H1 (cell line): ENCODE data around the gene FOSL1. TPM values are rescaled to one million over a fixed set of nuclear protein-coding genes. Genes with fewer than 3 reads are reported as not detected.

Experiments used
- CTCF ChIA-PET: fragments of 300-600 bp; sonication (Branson Sonifier 250); formaldehyde crosslinking; loops from one replicate; lab custom pipeline; 2021; ENCODE audit not compliant: partially characterized antibody; lab: Charles Lee
- POLR2A ChIA-PET: fragments of 300-600 bp; sonication (Branson Sonifier 250); formaldehyde crosslinking; loops from one replicate; lab custom pipeline; 2021; ENCODE audit warnings: inconsistent platforms; ENCODE audit not compliant: partially characterized antibody; lab: Charles Lee
- DNase-seq, 2 experiments: peaks; one replicate each; pipeline versions ENCODE4 v3.0.0 to v3.0.0-alpha.2; 2010 to 2022; ENCODE audit warnings: low spot score in 2 of 2, low read depth in 1 of 2, mixed read lengths in 1 of 2
- FAIRE-seq: peaks from 2 replicates; lab custom pipeline; 2011; peaks lifted over from hg19 to GRCh38; lab: Jason Lieb, UNC
- H2AFZ ChIP-seq: 2 replicates; pipeline ENCODE4 v1.8.1; 2012; ENCODE audit warnings: low read length, inconsistent platforms
- H2AK5ac ChIP-seq: 2 replicates; pipeline ENCODE4 v1.6.1; 2013; ENCODE audit warnings: low read depth, low read length
- H2BK120ac ChIP-seq: replicated peaks from 2 replicates; pipeline ENCODE3; 2013; ENCODE audit warnings: low read depth, low read length, inconsistent platforms
- H2BK12ac ChIP-seq: 2 replicates; pipeline ENCODE4 v1.6.1; 2013; ENCODE audit warnings: low read depth, low read length
- H2BK15ac ChIP-seq: 2 replicates; pipeline ENCODE4 v1.6.1; 2013; ENCODE audit warnings: low read length
- H2BK20ac ChIP-seq: 2 replicates; pipeline ENCODE4 v1.6.1; 2013; ENCODE audit warnings: low read length
- H2BK5ac ChIP-seq: 2 replicates; pipeline ENCODE4 v1.6.1; 2013; ENCODE audit warnings: low read depth, low read length
- H3K14ac ChIP-seq: 2 replicates; pipeline ENCODE4 v1.6.1; 2013; ENCODE audit warnings: inconsistent platforms; ENCODE audit not compliant: insufficient read length
- H3K18ac ChIP-seq: 2 replicates; pipeline ENCODE4 v1.6.1; 2013; ENCODE audit warnings: low read length; ENCODE audit errors: extremely low read depth
- H3K23ac ChIP-seq: 2 replicates; pipeline ENCODE4 v1.6.1; 2013; ENCODE audit warnings: inconsistent platforms; ENCODE audit not compliant: insufficient read length
- H3K23me2 ChIP-seq: 2 replicates; pipeline ENCODE4 v1.6.1; 2013; ENCODE audit warnings: low read depth, low read length
- H3K27ac ChIP-seq: 2 replicates; pipeline ENCODE4 v1.6.1; 2011; ENCODE audit warnings: low read depth, low read length, inconsistent platforms
- H3K27me3 ChIP-seq, 4 experiments: replicated peaks in 1 of 4; 1 replicate in 1 of 4; 2 replicates in 3 of 4; pipeline versions ENCODE4 v1.6.1 to v1.8.1; 2011 to 2013; ENCODE audit warnings: low read length in 3 of 4, mild to moderate bottlenecking in 3 of 4, inconsistent platforms in 2 of 4, mixed read lengths in 2 of 4, moderate library complexity in 1 of 4; ENCODE audit not compliant: control insufficient read depth in 3 of 4, insufficient read depth in 3 of 4; ENCODE audit errors: extremely low read depth in 1 of 4
- H3K36me3 ChIP-seq, 4 experiments: 2 replicates each; pipeline versions ENCODE4 v1.6.1 to v1.8.1; 2011 to 2013; ENCODE audit warnings: mild to moderate bottlenecking in 4 of 4, low read length in 3 of 4, moderate library complexity in 2 of 4, control low read depth in 1 of 4, inconsistent platforms in 1 of 4; ENCODE audit not compliant: insufficient read depth in 4 of 4, control insufficient read depth in 2 of 4
- H3K4ac ChIP-seq: replicated peaks from 2 replicates; pipeline ENCODE3; 2013; ENCODE audit warnings: low read length, low read depth, mixed read lengths, inconsistent platforms; ENCODE audit not compliant: insufficient read length
- H3K4me1 ChIP-seq, 4 experiments: replicated peaks in 1 of 4; 1 replicate in 1 of 4; 2 replicates in 3 of 4; pipeline versions ENCODE4 v1.6.1 to v1.8.1; 2011 to 2013; ENCODE audit warnings: low read length in 3 of 4, inconsistent platforms in 2 of 4, mixed read lengths in 1 of 4; ENCODE audit not compliant: insufficient read depth in 4 of 4, control insufficient read depth in 3 of 4
- H3K4me2 ChIP-seq, 2 experiments: 2 replicates each; pipeline versions ENCODE4 v1.6.1 to v1.8.1; 2011 to 2013; ENCODE audit warnings: low read depth in 2 of 2, low read length in 2 of 2, control low read depth in 1 of 2, inconsistent platforms in 1 of 2, mild to moderate bottlenecking in 1 of 2; ENCODE audit not compliant: insufficient read depth in 1 of 2
- H3K4me3 ChIP-seq, 4 experiments: fragments of 200-600, 300-600 bp in 1 of 4; sonication (generic), shearing (Covaris generic), sonication (Bioruptor Twin) in 1 of 4; 2 replicates each; pipeline versions ENCODE4 v1.5.1 to v1.8.1; 2011 to 2016; ENCODE audit warnings: low read length in 4 of 4, low read depth in 3 of 4, control low read depth in 2 of 4, inconsistent platforms in 2 of 4, mild to moderate bottlenecking in 2 of 4, mixed read lengths in 1 of 4, moderate library complexity in 1 of 4; ENCODE audit not compliant: insufficient read depth in 2 of 4; ENCODE audit errors: extremely low read depth in 1 of 4
- H3K56ac ChIP-seq: replicated peaks from 2 replicates; pipeline ENCODE3; 2013; ENCODE audit warnings: low read depth, mild to moderate bottlenecking, mixed read lengths, low read length, inconsistent platforms; ENCODE audit not compliant: insufficient read length
- H3K79me1 ChIP-seq: 2 replicates; pipeline ENCODE4 v1.6.1; 2013; ENCODE audit warnings: low read depth, low read length, control low read depth
- H3K79me2 ChIP-seq, 2 experiments: 2 replicates each; pipeline versions ENCODE4 v1.6.1 to v1.8.1; 2012 to 2013; ENCODE audit warnings: low read length in 2 of 2, mild to moderate bottlenecking in 2 of 2, inconsistent platforms in 1 of 2; ENCODE audit not compliant: insufficient read depth in 2 of 2, control insufficient read depth in 1 of 2
- H3K9ac ChIP-seq, 4 experiments: replicated peaks in 1 of 4; 1 replicate in 1 of 4; 2 replicates in 3 of 4; pipeline versions ENCODE4 v1.6.1 to v1.8.1; 2011 to 2013; ENCODE audit warnings: low read depth in 3 of 4, low read length in 3 of 4, control low read depth in 2 of 4, mild to moderate bottlenecking in 2 of 4, moderate library complexity in 2 of 4, inconsistent platforms in 1 of 4; ENCODE audit errors: extremely low read depth in 1 of 4
- H3K9me3 ChIP-seq, 2 experiments: 2 replicates each; pipeline versions ENCODE4 v1.6.1 to v1.8.1; 2012 to 2013; ENCODE audit warnings: mild to moderate bottlenecking in 2 of 2, moderate library complexity in 2 of 2, control low read depth in 1 of 2, inconsistent platforms in 1 of 2, low read depth in 1 of 2, low read length in 1 of 2, mixed read lengths in 1 of 2; ENCODE audit not compliant: insufficient read depth in 2 of 2
- H4K20me1 ChIP-seq, 2 experiments: replicated peaks in 1 of 2; 2 replicates each; pipeline versions ENCODE3 to v1.8.1; 2011 to 2013; ENCODE audit warnings: inconsistent platforms in 2 of 2, low read length in 2 of 2, mild to moderate bottlenecking in 1 of 2; ENCODE audit not compliant: insufficient read depth in 2 of 2, control insufficient read depth in 1 of 2
- H4K5ac ChIP-seq: 2 replicates; pipeline ENCODE4 v1.6.1; 2013; ENCODE audit warnings: low read length, low read depth, mixed read lengths, inconsistent platforms; ENCODE audit not compliant: insufficient read length
- H4K8ac ChIP-seq: 2 replicates; pipeline ENCODE4 v1.8.0; 2013; ENCODE audit warnings: mild to moderate bottlenecking, moderate library complexity, low read length, inconsistent platforms; ENCODE audit not compliant: insufficient read depth; ENCODE audit errors: extremely low read depth
- H4K91ac ChIP-seq: replicated peaks from 2 replicates; pipeline ENCODE3; 2013; ENCODE audit warnings: low read length, mixed read lengths, inconsistent platforms; ENCODE audit not compliant: insufficient read length
- E2F6 ChIP-seq: IDR thresholded peaks from 2 replicates; pipeline ENCODE4 v1.6.1; 2012; ENCODE audit warnings: inconsistent platforms
- TAF1 ChIP-seq: IDR thresholded peaks from 2 replicates; pipeline ENCODE4 v1.6.1; 2011; ENCODE audit warnings: mild to moderate bottlenecking, low read depth, low read length
- TEAD4 ChIP-seq: IDR thresholded peaks from 2 replicates; pipeline ENCODE4 v1.6.1; 2012; ENCODE audit warnings: low read depth, low read length, inconsistent platforms, mixed read lengths
- WGBS, 2 experiments: shearing (Covaris generic) in 1 of 2; methylation state at CpG; one replicate each; pipeline versions ENCODE4 v1.1.6 to v1.1.7; 2013 to 2015; ENCODE audit warnings: low lambda C conversion rate in 2 of 2, mixed read lengths in 2 of 2, inconsistent platforms in 1 of 2, low coverage in 1 of 2, missing lambda C conversion rate in 1 of 2; ENCODE audit not compliant: insufficient replicate concordance in 2 of 2, insufficient coverage in 1 of 2, insufficient read length in 1 of 2; ENCODE audit errors: extremely low coverage in 1 of 2, missing lambda C conversion rate in 1 of 2; 5-methylcytosine and 5-hydroxymethylcytosine counted together
- polyA plus RNA-seq, 7 experiments: library from polyadenylated mRNA; depleted of rRNA in 3 of 7; stranded (reverse) in 5 of 7; unstranded in 2 of 7; fragments of >200 nt in 5 of 7; fragments of 200-250 nt in 2 of 7; gene quantifications; 1 replicate in 5 of 7; 2 replicates in 1 of 7; 4 replicates in 1 of 7; pipeline versions ENCODE4 v1.2.1 to v1.2.3, GENCODE V29; 2011 to 2013; ENCODE audit warnings: missing spikeins in 2 of 7, mixed read lengths in 2 of 7
- total RNA-seq: library from RNA; stranded (reverse); fragmentation: NEBNext Ultra II Directional; extraction: Animal tissue kit (Norgen Biotek cat#: 25700); gene quantifications from 2 replicates; pipeline ENCODE4 v1.2.1, GENCODE V29; 2021

FOSL1 gene
- total and polyA plus RNA-seq, 2 of the 8 experiments (the other 6 are each of a cell fraction or from before 2014, with no cell fraction given): 6.3 to 7.2 TPM

GRCh38 chr11:65883786-65884715, 16.1 kb downstream of the FOSL1 start:
- Histone ChIP-seq H3K79me2 (peaks cover 0 to 4% of the 10 kb centered on the region in 2 experiments; a peak in 1 of 4 replicates), H3K4me2 (0 out of 4 replicates have a peak overlapping the region, but pooled peaks of 1 of the 2 experiments have one; percentile 5), H3K18ac (no peak overlapping the region), H2BK15ac (no peak overlapping the region), H3K4ac (no peak overlapping the region), H3K56ac (no peak overlapping the region), H3K14ac (no peak overlapping the region), H3K4me3 (no peak overlapping the region), H3K9me3 (no peaks in the 10 kb centered on the region), H4K5ac (no peak overlapping the region), H3K4me1 (peaks cover 0 to 7% (median 5%) of the 10 kb centered on the region in 4 experiments; a peak in 4 of 7 replicates), H4K20me1 (peaks cover 6 to 7% of the 10 kb centered on the region in 2 experiments), H4K8ac (no peak overlapping the region), H2BK12ac (no peak overlapping the region), H3K36me3 (peaks cover 8 to 22% (median 18%) of the 10 kb centered on the region in 4 experiments; a peak in 7 of 8 replicates), H2AK5ac (no peak overlapping the region), H4K91ac (no peak overlapping the region), H2BK20ac (no peak overlapping the region), H2AFZ (no peak overlapping the region), H3K79me1 (no peaks in the 10 kb centered on the region), H3K23ac (no peak overlapping the region), H3K23me2 (peaks cover 10% of the 10 kb centered on the region), H2BK5ac (no peak overlapping the region), H2BK120ac (no peak overlapping the region), H3K27me3 (no peaks in the 10 kb centered on the region), H3K9ac (no peak overlapping the region; a peak in 2 of 7 replicates), H3K27ac (no peak overlapping the region)
- FAIRE-seq (no peak), DNase-seq (no peak)
- POLR2A ChIA-PET: interaction anchor here (0.6 to 39.7 kb wide), 5 partner anchors 25 to 167 kb away, joined by 3 to 1071 read pairs (median 4); partner anchors contain the start of genes CFL1, EFEMP2 and MUS81
- CTCF ChIA-PET: interaction anchor here (0.6 to 19.6 kb wide), 55 partner anchors 6 to 1557 kb away, joined by 3 to 283 read pairs (median 4); partner anchors contain the start of genes BANF1, CATSPER1, CCDC85B and CFL1
- 0 out of 2 replicates have a peak, but pooled peaks have one; percentile 3 for TF ChIP-seq TAF1
- TF ChIP-seq TEAD4: no peak
- 0 out of 2 replicates have a peak, but pooled peaks have one; percentile 0 for TF ChIP-seq E2F6
- 89% methylated on average over 28 of the region's 28 CpGs; no CpG with 5 or more reads in 1 of the 2 experiments for WGBS, 2 experiments
